GM19395 (cell line): Measurements from ENCODE around the gene NPAS2.

ENCODE experiments used
- ATAC-seq: cut with Tn5 transposase; IDR thresholded peaks from one replicate; pipeline ENCODE4 v1.9.1; 2021; ENCODE audit warnings: mild to moderate bottlenecking, moderate library complexity; ENCODE audit not compliant: unreplicated experiment

Gene NPAS2

GRCh38 chr2:100880036-100880435 lies 60.1 kb downstream of the NPAS2 start:
- no peak for ATAC-seq

- no peak for ATAC-seq
Measured at GRCh38 chr2:100880730-100881129, 60.8 kb downstream of the NPAS2 start.

GRCh38 chr2:100882645-100883613 lies 63.0 kb downstream of the NPAS2 start:
- no peak for ATAC-seq

GRCh38 chr2:100884145-100884621 lies 64.2 kb downstream of the NPAS2 start:
- no peak for ATAC-seq

GRCh38 chr2:100886085-100886484 lies 66.1 kb downstream of the NPAS2 start:
- no peak for ATAC-seq

- no peak for ATAC-seq
Measured at GRCh38 chr2:100887039-100887578, 67.2 kb downstream of the NPAS2 start.

GRCh38 chr2:100887713-100888495 lies 68.0 kb downstream of the NPAS2 start:
- no peak for ATAC-seq

- ATAC-seq: no peak
Measured at GRCh38 chr2:100888601-100889000, 68.7 kb downstream of the NPAS2 start.

GRCh38 chr2:100889286-100889685 lies 69.3 kb downstream of the NPAS2 start:
- no peak for ATAC-seq

GRCh38 chr2:100891906-100892642 lies 72.1 kb downstream of the NPAS2 start:
- ATAC-seq: no peak

GRCh38 chr2:100893392-100894104 lies 73.6 kb downstream of the NPAS2 start:
- ATAC-seq: no peak

GRCh38 chr2:100894105-100894795 lies 74.3 kb downstream of the NPAS2 start:
- ATAC-seq: no peak

GRCh38 chr2:100894796-100895156 lies 74.8 kb downstream of the NPAS2 start:
- ATAC-seq: no peak

- no peak for ATAC-seq
Measured at GRCh38 chr2:100895402-100895801, 75.5 kb downstream of the NPAS2 start.

- ATAC-seq: no peak
Measured at GRCh38 chr2:100895934-100896685, 76.2 kb downstream of the NPAS2 start.

GRCh38 chr2:100898035-100898665 lies 78.2 kb downstream of the NPAS2 start:
- no peak for ATAC-seq

- no peak for ATAC-seq
Measured at GRCh38 chr2:100900156-100900795, 80.3 kb downstream of the NPAS2 start.
